ENCODE data around the gene UBIAD1. TPM values are rescaled to one million over a fixed set of nuclear protein-coding genes. Genes with fewer than 3 reads are reported as not detected.

The UBIAD1 gene
- total and polyA plus RNA-seq, 4 experiments from 2014 or later, result 30.3 to 51.9 (median 37.7) TPM

DNA sequence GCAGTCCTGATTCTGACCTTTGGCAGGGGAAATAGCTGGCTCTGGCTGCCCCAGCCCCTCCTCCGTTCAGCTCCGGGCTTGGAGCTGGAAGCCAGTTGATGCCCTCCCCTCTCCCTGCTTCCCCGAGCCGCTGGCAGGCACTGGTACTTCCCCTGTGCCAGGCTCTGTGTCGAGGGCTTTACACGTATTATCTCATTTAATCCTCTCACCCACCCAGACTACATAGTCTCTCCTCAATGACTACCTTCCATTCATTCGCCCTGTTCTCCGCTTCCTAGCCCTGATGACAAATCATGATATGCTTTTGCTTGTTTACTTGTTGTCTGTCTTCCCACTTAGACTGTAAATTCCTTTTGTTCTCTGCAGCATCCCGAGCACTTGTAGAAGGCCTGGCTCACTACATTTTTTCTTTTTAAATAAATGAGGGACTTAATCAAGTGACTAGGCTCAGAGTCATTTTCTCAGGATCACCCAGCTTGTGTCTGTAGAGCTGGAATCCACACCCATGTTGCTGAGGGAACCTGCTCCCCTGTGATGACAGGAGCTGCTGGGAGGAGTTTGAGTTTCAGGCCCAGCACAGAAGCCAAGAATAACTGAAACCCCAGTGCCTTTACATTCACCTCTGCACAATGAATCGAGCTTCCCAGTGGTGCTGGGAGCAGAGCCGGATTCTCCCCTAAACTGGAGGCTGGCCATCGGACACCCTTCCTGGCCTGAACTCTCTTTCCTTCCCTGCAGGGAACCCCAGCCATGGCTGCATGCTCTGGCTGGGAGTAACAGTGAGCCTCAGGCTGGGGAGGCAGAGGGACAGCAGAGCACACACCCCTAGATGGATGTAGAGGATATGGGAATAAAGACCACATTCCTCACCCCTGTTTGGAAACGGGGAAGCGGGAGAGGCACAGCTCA lies 58.3 kb downstream of the UBIAD1 start:
- Mint-ChIP-seq H3K4me1 (peaks cover 0 to 2% (median 0%) of the 10 kb centered on the region in 4 donors), H3K9me3 (no peaks in the 10 kb centered on the region), H3K27me3 (peaks cover 0 to 6% of the 10 kb centered on the region in 2 donors), H3K36me3 (no peaks in the 10 kb centered on the region), H3K4me3 (no peak overlapping the region), H3K27ac (no peak overlapping the region)
- H3K9me3 ChIP-seq (ENCODE audit: control insufficient read depth in 1 of 2, low read length in 2 of 2), result no peaks in the 10 kb centered on the region
- H3K27me3 ChIP-seq (ENCODE audit: insufficient read depth, low read length), result no peaks in the 10 kb centered on the region
- no peaks in the 10 kb centered on the region for H3K36me3 ChIP-seq (ENCODE audit: insufficient read depth, low read length)
- intact Hi-C loops (cut with micrococcal nuclease), result no loop called here
- H3K4me1 ChIP-seq (ENCODE audit: insufficient read depth, low read length), result no peaks in the 10 kb centered on the region
- POLR2A ChIA-PET (ENCODE audit: partially characterized antibody), result no interaction called here
- no peak overlapping the region for H3K27ac ChIP-seq (ENCODE audit: low read depth, low read length)
- CTCF ChIA-PET (ENCODE audit: partially characterized antibody), result interaction anchor here (1.0 to 1.3 kb wide), 2 partner anchors 17 to 312 kb away, joined by 3 read pairs; no protein-coding TSS in a partner anchor
- no peak for DNase-seq
- no peak overlapping the region for H3K4me3 ChIP-seq (ENCODE audit: low read length in 2 of 2)

- no peaks in the 10 kb centered on the region for H3K4me1 ChIP-seq (ENCODE audit: insufficient read depth, low read length)
- H3K4me3 ChIP-seq (ENCODE audit: low read length in 2 of 2), result no peak overlapping the region
- no peaks in the 10 kb centered on the region for H3K36me3 ChIP-seq (ENCODE audit: insufficient read depth, low read length)
- H3K27me3 Mint-ChIP-seq, result peaks cover 0 to 6% of the 10 kb centered on the region in 2 donors
- ChIA-PET CTCF (ENCODE audit: partially characterized antibody) (interaction anchor here (1.0 kb wide), 1 partner anchor 16 kb away, joined by 3 read pairs; no protein-coding TSS in a partner anchor), POLR2A (ENCODE audit: partially characterized antibody) (no interaction called here)
- no peaks in the 10 kb centered on the region for H3K9me3 Mint-ChIP-seq
- no peak overlapping the region for H3K4me3 Mint-ChIP-seq
- H3K36me3 Mint-ChIP-seq, result no peaks in the 10 kb centered on the region
- intact Hi-C loops (cut with micrococcal nuclease), result no loop called here
- H3K27me3 ChIP-seq (ENCODE audit: insufficient read depth, low read length), result no peaks in the 10 kb centered on the region
- no peaks in the 10 kb centered on the region for H3K9me3 ChIP-seq (ENCODE audit: control insufficient read depth in 1 of 2, low read length in 2 of 2)
- peaks cover 0 to 2% (median 0%) of the 10 kb centered on the region in 4 donors for H3K4me1 Mint-ChIP-seq
- DNase-seq, result no peak
- no peak overlapping the region for H3K27ac Mint-ChIP-seq
- H3K27ac ChIP-seq (ENCODE audit: low read depth, low read length), result no peak overlapping the region
Observed at GRCh38 chr1:11331945-11332546, 59.0 kb downstream of the UBIAD1 start.

DNA sequence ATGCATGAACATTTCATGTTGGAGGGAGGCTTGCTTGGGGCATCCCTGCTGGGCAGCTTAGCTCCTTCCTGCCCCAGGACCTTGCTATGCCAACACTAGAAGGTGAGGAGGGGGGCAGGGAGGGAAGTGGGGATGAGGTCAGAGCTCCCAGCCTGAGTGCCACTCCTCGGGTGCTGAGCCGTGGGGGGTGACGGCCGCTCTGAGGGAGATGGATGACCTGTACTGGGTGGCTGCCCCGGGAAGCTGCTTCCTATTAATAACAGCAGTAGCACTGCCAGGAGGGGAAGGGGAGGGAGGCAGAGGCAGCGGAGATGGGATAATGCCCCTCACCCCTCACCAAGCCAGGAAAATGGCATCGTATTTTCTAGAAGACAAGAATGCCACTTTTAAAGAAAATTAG lies 60.6 kb downstream of the UBIAD1 start:
- Mint-ChIP-seq H3K27ac (no peak overlapping the region), H3K27me3 (peaks cover 7 to 10% of the 10 kb centered on the region in 2 donors)
- intact Hi-C loops (cut with micrococcal nuclease), result no loop called here

DNA sequence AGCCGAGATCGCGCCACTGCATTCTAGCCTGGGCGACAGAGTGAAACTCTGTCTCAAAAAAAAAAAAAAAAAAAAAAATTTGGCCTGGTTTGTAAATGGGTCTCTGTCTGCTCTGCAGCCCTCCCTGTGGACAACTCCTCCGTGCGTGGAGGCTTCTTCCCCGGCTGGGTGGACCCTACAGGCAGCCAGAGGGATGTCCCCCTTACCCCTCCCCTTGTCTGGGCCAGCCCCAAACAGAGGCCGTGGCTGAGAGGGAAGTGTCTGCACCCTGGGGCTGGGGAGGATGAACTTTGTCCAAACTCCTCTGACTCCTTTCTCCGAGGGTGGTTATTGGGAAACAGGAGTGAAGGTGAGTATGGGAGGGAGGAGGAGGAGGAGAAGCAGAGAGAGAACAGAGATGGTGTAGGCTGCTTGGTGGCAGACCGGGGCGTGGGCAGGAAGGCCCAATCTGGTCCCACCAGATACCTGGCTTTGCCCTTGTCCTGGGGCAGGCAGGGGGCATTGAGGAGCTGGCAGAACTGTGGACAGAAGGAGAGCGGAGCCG lies 61.3 kb downstream of the UBIAD1 start:
- peaks cover 0 to 7% (median 4%) of the 10 kb centered on the region in 4 donors for H3K4me1 Mint-ChIP-seq
- no peak for DNase-seq
- Histone ChIP-seq H3K27me3 (ENCODE audit: insufficient read depth, low read length) (no peaks in the 10 kb centered on the region), H3K27ac (ENCODE audit: low read depth, low read length) (no peak overlapping the region), H3K4me1 (ENCODE audit: insufficient read depth, low read length) (no peaks in the 10 kb centered on the region), H3K4me3 (ENCODE audit: low read length in 2 of 2) (no peak overlapping the region), H3K9me3 (ENCODE audit: control insufficient read depth in 1 of 2, low read length in 2 of 2) (no peaks in the 10 kb centered on the region), H3K36me3 (ENCODE audit: insufficient read depth, low read length) (no peaks in the 10 kb centered on the region)
- peaks cover 10 to 13% of the 10 kb centered on the region in 2 donors for H3K27me3 Mint-ChIP-seq
- ChIA-PET CTCF (ENCODE audit: partially characterized antibody) (interaction anchor here (0.9 to 1.2 kb wide), 2 partner anchors 282 to 308 kb away, joined by 3 to 5 read pairs; no protein-coding TSS in a partner anchor), POLR2A (ENCODE audit: partially characterized antibody) (no interaction called here)
- intact Hi-C loops (cut with micrococcal nuclease), result no loop called here
- no peak overlapping the region for H3K4me3 Mint-ChIP-seq
- H3K27ac Mint-ChIP-seq, result no peak overlapping the region
- no peaks in the 10 kb centered on the region for H3K36me3 Mint-ChIP-seq
- H3K9me3 Mint-ChIP-seq, result no peaks in the 10 kb centered on the region

More for the DNA sequence above, 60.6 kb downstream of the UBIAD1 start:
- Mint-ChIP-seq H3K4me1 (peaks cover 0 to 7% (median 4%) of the 10 kb centered on the region in 4 donors), H3K9me3 (no peaks in the 10 kb centered on the region), H3K36me3 (no peaks in the 10 kb centered on the region), H3K4me3 (no peak overlapping the region)
- Histone ChIP-seq H3K4me3 (ENCODE audit: low read length in 2 of 2) (no peak overlapping the region), H3K27ac (ENCODE audit: low read depth, low read length) (no peak overlapping the region), H3K9me3 (ENCODE audit: control insufficient read depth in 1 of 2, low read length in 2 of 2) (no peaks in the 10 kb centered on the region), H3K4me1 (ENCODE audit: insufficient read depth, low read length) (no peaks in the 10 kb centered on the region), H3K36me3 (ENCODE audit: insufficient read depth, low read length) (no peaks in the 10 kb centered on the region), H3K27me3 (ENCODE audit: insufficient read depth, low read length) (no peaks in the 10 kb centered on the region)
- DNase-seq, result no peak
- CTCF ChIA-PET (ENCODE audit: partially characterized antibody), result interaction anchor here (0.9 kb wide), 1 partner anchor 282 kb away, joined by 3 read pairs; no protein-coding TSS in a partner anchor
- POLR2A ChIA-PET (ENCODE audit: partially characterized antibody), result no interaction called here

- Histone ChIP-seq H3K9me3 (ENCODE audit: control insufficient read depth in 1 of 2, low read length in 2 of 2) (no peaks in the 10 kb centered on the region), H3K4me1 (ENCODE audit: insufficient read depth, low read length) (no peaks in the 10 kb centered on the region), H3K27ac (ENCODE audit: low read depth, low read length) (no peak overlapping the region), H3K36me3 (ENCODE audit: insufficient read depth, low read length) (no peaks in the 10 kb centered on the region), H3K4me3 (ENCODE audit: low read length in 2 of 2) (no peak overlapping the region), H3K27me3 (ENCODE audit: insufficient read depth, low read length) (no peaks in the 10 kb centered on the region)
- intact Hi-C loops (cut with micrococcal nuclease), result no loop called here
- Mint-ChIP-seq H3K4me1 (peaks cover 0 to 7% (median 4%) of the 10 kb centered on the region in 4 donors), H3K27ac (no peak overlapping the region), H3K36me3 (no peaks in the 10 kb centered on the region), H3K9me3 (no peaks in the 10 kb centered on the region), H3K27me3 (peaks cover 10 to 13% of the 10 kb centered on the region in 2 donors), H3K4me3 (no peak overlapping the region)
- POLR2A ChIA-PET (ENCODE audit: partially characterized antibody), result no interaction called here
- no peak for DNase-seq
- CTCF ChIA-PET (ENCODE audit: partially characterized antibody), result interaction anchor here (1.2 kb wide), 1 partner anchor 308 kb away, joined by 5 read pairs; no protein-coding TSS in a partner anchor
Observed at GRCh38 chr1:11334821-11335220, 61.8 kb downstream of the UBIAD1 start.

- H3K36me3 ChIP-seq (ENCODE audit: insufficient read depth, low read length), result no peaks in the 10 kb centered on the region
- peaks cover 13 to 14% of the 10 kb centered on the region in 2 donors for H3K27me3 Mint-ChIP-seq
- H3K4me1 Mint-ChIP-seq, result peaks cover 0 to 7% (median 4%) of the 10 kb centered on the region in 4 donors
- DNase-seq, result no peak
- H3K4me3 ChIP-seq (ENCODE audit: low read length in 2 of 2), result no peak overlapping the region
- CTCF ChIA-PET (ENCODE audit: partially characterized antibody), result interaction anchor here (1.1 to 1.2 kb wide), 3 partner anchors 94 to 309 kb away, joined by 4 to 5 read pairs (median 4); no protein-coding TSS in a partner anchor
- H3K27me3 ChIP-seq (ENCODE audit: insufficient read depth, low read length), result no peaks in the 10 kb centered on the region
- H3K36me3 Mint-ChIP-seq, result no peaks in the 10 kb centered on the region
- H3K9me3 Mint-ChIP-seq, result no peaks in the 10 kb centered on the region
- H3K27ac Mint-ChIP-seq, result peak overlapping the region in 1 of 7 donors; percentile 30
- H3K4me1 ChIP-seq (ENCODE audit: insufficient read depth, low read length), result no peaks in the 10 kb centered on the region
- intact Hi-C loops (cut with micrococcal nuclease), result no loop called here
- H3K27ac ChIP-seq (ENCODE audit: low read depth, low read length), result no peak overlapping the region
- H3K4me3 Mint-ChIP-seq, result no peak overlapping the region
- H3K9me3 ChIP-seq (ENCODE audit: control insufficient read depth in 1 of 2, low read length in 2 of 2), result no peaks in the 10 kb centered on the region
- POLR2A ChIA-PET (ENCODE audit: partially characterized antibody), result no interaction called here
Observed at GRCh38 chr1:11335417-11336056, 62.5 kb downstream of the UBIAD1 start.

All from CD4-positive, alpha-beta memory T cell (primary cell).